ENCODE results near the gene RBKS. TPM values are rescaled to one million over a fixed set of nuclear protein-coding genes. Genes with fewer than 3 reads are reported as not detected.

Gene RBKS
- total and polyA plus RNA-seq, 2 of the 8 experiments (the other 6 are each of a cell fraction or from before 2014, with no cell fraction given): 1.1 to 1.5 TPM

- TF ChIP-seq ATF3 (IDR thresholded peaks at IDR 0.05; ENCODE audit: insufficient read depth, low read depth, low read length) (no peak), BACH1 (IDR thresholded peaks at IDR 0.05; ENCODE audit: low read length) (no peak), CHD2 (IDR thresholded peaks at IDR 0.05; ENCODE audit: low read length) (no peak), BRCA1 (IDR thresholded peaks at IDR 0.05; ENCODE audit: low read depth, low read length) (no peak), SAP30 (IDR thresholded peaks at IDR 0.05; ENCODE audit: insufficient read depth, insufficient replicate concordance, low read length) (no peak), POLR2AphosphoS5 (IDR thresholded peaks at IDR 0.05; ENCODE audit: low read depth, low read length) (no peak), SIN3A (conservative IDR thresholded peaks at IDR 0.05 in 1 of 2, IDR thresholded peaks at IDR 0.05 in 1 of 2; ENCODE audit: low read depth in 1 of 2, low read length in 2 of 2) (no peak)
Measured at GRCh38 chr2:27885661-27886060, 4.5 kb downstream of the RBKS start (continued).

Measured in H1 (cell line).